Measurements from ENCODE around the gene CYP8B1.
"Not testable (repeated sequence)": the region's sequence is repeated elsewhere in the genome, so short reads cannot be mapped to it uniquely, and the experiment has no call there.

DNA sequence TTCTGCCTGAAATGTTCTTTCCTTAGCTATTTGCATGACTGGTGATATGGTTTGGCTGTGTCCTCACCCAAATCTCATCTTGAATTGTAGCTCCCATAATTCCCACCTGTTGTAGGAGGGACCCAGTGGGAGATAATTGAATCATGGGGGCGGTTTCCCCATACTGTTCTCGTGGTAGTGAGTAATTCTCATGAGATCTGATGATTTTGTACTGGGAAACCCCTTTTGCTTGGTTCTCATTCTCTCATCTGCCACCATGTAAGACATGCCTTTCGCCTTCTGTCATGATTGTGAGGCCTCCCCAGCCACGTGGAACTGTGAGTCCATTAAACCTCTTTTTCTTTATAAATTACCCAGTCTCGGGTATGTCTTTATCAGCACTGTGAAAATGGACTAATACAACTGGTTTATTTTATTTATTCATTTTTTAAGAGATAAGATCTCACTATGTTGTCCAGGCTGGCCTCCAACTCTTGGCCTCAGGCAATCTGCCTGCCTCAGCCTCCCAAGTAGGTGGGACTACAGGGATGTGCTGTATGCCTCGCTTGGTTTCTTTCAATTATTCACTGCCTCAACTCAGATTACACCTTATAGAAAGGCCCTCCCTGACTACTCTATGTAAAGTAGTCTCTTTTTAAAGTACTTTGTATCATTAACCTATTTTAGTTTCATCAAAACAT is 7.7 kb upstream of the CYP8B1 start:
- not testable (repeated sequence) for TF ChIP-seq POLR2A, POLR2AphosphoS5 (IDR thresholded peaks at IDR 0.05)
- TF ChIP-seq, protein P1, sequence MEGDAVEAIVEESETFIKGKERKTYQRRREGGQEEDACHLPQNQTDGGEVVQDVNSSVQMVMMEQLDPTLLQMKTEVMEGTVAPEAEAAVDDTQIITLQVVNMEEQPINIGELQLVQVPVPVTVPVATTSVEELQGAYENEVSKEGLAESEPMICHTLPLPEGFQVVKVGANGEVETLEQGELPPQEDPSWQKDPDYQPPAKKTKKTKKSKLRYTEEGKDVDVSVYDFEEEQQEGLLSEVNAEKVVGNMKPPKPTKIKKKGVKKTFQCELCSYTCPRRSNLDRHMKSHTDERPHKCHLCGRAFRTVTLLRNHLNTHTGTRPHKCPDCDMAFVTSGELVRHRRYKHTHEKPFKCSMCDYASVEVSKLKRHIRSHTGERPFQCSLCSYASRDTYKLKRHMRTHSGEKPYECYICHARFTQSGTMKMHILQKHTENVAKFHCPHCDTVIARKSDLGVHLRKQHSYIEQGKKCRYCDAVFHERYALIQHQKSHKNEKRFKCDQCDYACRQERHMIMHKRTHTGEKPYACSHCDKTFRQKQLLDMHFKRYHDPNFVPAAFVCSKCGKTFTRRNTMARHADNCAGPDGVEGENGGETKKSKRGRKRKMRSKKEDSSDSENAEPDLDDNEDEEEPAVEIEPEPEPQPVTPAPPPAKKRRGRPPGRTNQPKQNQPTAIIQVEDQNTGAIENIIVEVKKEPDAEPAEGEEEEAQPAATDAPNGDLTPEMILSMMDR (IDR thresholded peaks at IDR 0.05): not testable (repeated sequence)
